NCI-H128 (cell line): Measurements from ENCODE around the gene LRMDA.

Experiments
- DNase-seq: peaks from one replicate; lab custom pipeline; 2025; ENCODE audit not compliant: unreplicated experiment; lab: John Stamatoyannopoulos, UW

Gene LRMDA

DNA sequence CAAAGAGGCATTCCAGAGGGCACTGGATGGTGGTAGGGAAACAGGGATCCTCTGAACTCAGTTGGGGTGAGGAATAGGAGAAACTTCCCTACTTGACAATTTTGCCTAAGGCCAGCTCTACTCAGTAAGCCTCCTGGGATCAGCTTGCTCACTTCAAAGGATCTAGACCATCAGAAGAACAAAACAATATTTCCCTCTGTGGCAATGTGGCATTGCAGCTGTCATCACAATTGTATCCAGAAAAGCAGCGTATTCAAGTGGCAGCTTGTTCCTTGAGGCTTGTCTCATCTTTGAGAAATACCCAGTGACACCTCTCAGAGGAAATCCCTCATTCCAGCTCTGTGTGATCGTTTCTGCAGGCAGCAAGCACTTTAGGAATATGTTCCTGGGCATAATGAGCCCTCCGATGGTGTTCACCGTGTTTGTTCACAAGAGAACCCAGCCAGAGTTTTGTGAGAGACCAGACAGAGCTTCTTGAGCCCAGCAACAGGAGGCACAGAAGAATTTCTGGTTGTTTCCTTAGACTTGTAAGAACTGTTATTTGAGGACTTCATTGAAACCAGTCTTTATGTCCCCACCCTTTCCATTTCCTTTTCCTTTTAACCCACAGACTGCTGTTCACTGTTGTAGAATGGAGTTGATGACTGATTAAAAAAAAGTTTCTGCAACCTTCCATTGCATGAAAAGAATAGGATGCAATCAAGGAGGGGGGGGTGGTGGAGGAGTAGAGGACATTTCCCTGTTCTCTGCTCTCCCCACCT lies 747.3 kb downstream of the LRMDA start:
- DNase-seq: no peak

- no peak for DNase-seq
Observed at GRCh38 chr10:76179806-76180205, 748.4 kb downstream of the LRMDA start.

GRCh38 chr10:76184647-76185046 lies 753.2 kb downstream of the LRMDA start:
- no peak for DNase-seq

DNA sequence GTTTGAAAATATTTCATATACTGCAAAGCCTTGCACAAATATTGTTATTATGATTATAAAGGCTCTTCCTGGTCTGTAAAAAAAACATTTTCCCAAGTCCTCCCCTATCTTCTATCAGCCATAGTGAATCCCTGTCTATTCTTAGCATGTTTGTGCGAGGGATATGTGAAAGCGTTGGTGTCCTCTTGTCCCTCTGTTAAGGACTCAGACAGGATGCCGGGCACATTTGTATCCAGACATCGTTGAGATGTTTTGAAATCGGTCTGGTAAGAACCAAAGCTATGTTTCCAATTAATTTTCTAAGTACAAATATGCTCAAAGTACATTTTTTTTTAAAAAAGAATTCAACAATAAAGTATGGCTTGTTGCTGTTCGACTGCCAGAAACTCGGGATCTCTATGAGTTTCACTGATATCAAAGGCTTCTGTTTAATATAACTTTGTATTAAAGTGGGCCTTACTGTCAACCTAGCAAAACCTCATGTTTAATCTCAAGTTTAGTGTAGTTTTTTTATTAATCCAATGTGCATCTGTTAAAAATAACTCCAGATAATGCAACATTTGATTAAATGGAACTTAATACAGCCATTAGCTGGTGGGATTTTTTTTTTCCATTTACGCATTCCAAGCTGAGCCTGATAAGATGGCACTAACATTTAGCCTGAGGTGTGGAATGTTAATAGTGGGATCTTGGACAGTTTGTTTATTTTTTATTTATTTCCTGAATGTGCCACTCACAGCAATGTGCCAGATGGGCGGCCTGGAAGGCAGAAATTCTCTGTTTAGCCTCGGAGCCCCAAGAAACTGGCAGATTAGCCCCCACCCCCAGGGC lies 754.3 kb downstream of the LRMDA start:
- no peak for DNase-seq

GRCh38 chr10:76188216-76188615 lies 756.8 kb downstream of the LRMDA start:
- DNase-seq: no peak

GRCh38 chr10:76190634-76191270 lies 759.3 kb downstream of the LRMDA start:
- DNase-seq: no peak

DNA sequence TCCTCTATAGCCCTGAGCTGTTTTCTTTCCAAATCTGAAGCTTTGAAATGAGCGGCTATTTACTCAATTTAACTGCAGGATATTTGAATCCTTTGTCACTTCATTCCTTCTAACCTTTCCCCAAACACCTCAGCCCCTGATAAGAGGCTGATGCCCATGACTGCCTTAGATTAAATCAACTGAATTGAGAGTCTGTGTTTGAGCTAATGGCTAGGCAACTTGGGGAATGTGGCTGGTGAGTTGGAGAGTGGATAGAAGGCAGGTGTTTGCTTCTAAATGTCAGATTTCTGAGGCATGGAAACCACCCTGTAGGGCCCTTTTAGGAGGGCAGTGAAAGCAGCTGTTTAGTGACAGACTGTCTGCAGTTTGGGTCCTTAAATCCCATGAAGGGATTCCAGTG lies 759.9 kb downstream of the LRMDA start:
- no peak for DNase-seq

- no peak for DNase-seq
Observed at GRCh38 chr10:76192151-76192550, 760.7 kb downstream of the LRMDA start.

- no peak for DNase-seq
Observed at GRCh38 chr10:76192694-76193320, 761.4 kb downstream of the LRMDA start.

DNA sequence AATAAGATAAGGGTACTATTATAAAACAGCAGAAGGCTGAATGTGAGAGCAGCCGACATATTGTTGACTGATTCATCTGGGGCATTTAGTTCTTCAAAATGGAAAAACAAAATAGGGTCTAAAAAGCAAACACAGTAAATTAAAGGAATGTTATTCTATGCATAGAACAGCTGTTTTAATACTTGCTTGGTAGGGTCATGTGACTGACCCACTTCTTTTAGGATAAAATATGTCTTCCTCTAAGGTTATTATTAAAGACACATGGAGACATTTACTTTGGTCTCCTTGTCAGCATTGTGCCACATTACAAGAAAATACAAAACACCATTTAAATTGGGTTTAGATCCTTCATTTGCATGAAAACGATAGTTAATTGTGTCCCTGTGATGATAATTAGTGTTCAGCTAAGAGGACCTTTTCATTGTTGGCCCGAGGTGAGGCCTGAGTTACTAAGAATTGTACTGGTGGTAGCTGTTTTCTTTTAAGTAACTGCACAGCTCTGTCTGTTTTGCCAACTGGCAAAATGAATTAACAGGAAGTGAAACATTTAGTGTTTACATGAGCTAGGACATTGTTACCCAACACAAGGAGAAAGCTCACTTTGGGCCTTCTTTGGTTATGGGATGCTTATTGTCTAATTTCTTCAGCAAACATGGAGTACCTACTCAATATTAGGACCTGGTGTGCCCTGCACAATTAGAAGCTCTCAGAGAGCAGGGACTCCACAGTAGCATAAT lies 764.4 kb downstream of the LRMDA start:
- no peak for DNase-seq

GRCh38 chr10:76197293-76197692 lies 765.9 kb downstream of the LRMDA start:
- DNase-seq: no peak

DNA sequence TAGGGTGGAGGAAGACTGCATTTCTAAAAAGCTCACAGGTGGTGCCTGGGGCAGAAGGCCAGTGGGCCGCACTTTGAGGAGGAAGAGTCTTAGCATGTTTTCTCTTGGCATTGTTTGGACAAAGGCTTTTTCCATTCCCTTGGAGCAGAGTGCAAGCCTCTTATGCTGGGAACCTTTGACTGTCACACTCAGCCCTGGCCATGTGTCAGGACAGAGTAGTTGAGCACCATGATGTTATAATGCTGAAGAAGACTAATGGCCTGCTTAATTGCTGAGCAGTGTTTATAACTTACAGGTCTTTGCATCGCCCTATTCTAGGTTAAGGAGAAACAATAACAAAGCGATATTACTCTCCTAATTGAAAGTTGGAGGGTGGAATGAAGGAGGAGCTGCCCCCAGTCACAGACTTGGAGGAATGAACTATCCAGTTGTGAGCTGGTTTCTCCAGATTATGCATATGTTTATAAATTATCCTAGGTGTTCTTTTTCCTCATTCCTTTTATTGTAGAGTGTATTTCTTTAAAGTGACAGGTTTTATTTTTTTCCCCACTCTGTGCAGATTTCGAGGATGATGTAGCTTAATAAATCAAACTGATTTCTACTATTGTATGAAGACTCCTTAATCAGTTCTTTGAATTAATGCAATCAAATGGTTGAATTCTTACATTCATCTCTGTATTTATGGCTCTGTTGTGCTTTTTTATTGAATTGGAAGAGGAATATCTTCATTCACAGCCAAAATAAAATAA lies 767.0 kb downstream of the LRMDA start:
- DNase-seq: no peak

GRCh38 chr10:76201962-76202361 lies 770.5 kb downstream of the LRMDA start:
- DNase-seq: no peak

DNA sequence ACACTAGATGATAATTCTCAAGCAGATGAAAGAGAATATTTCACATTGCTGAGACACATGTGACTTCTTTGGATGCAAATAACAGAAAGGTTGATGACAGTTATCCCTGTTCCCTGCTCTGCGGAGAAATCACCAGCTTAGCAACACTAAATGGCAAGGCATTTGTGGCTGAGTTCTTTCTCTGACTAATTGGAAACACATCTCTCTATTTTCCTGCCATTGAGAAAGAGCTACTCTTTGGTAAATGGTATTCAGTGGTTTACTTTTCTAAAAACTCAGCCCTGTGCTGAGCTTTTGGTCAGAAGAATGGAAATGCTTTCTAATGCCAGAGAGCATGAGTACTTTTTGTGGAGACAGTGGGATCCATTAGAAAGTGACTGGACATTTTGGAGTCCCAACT lies 771.4 kb downstream of the LRMDA start:
- DNase-seq: no peak

DNA sequence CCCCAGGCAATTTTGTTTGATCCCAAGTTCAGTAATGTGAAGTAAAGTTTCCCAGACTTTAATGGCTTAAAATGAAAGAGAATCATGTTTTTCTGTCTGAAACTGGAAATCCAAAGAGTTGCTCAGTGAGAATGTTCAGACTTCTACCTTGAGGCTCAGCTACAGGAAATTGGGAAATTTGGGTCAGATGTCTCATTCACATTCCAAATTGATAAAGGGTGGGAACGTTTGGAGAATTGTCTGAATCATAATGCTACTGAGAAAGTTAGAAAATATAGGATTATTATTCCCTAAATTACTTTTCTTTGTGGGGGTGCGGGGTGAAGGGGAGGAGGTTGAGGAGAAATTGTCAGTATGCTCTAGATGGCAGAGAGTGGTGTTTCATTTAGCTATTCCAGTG lies 773.9 kb downstream of the LRMDA start:
- no peak for DNase-seq

- no peak for DNase-seq
Observed at GRCh38 chr10:76206797-76207352, 775.5 kb downstream of the LRMDA start.

- no peak for DNase-seq
Observed at GRCh38 chr10:76209135-76209534, 777.7 kb downstream of the LRMDA start.

DNA sequence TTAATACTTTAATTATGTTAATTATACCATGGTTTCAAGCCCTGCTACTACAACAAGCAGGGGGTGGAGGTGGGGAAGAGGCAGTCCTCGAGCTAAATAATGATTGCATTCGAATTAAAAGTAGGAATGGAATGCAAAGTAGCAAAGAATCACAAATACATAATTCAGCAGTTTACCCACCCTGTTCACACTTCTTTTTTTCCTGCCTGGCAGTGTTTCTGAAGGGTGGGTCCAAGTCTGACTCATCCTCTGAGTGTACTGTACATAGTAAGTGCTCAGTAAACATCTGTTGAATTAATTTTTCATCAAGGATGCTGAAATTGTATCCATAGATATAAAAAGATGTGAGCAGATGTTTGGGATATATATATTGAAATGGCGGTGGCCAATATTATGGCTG lies 778.8 kb downstream of the LRMDA start:
- no peak for DNase-seq

- DNase-seq: no peak
Observed at GRCh38 chr10:76211691-76212090, 780.3 kb downstream of the LRMDA start.

- no peak for DNase-seq
Observed at GRCh38 chr10:76213876-76214275, 782.5 kb downstream of the LRMDA start.
